Neural cell (in vitro differentiated cells): ENCODE results near the gene JMJD6. TPM values are rescaled to one million over a fixed set of nuclear protein-coding genes. Genes with fewer than 3 reads are reported as not detected.
"Not testable (repeated sequence)": the region's sequence is repeated elsewhere in the genome, so short reads cannot be mapped to it uniquely, and the experiment has no call there.

Source experiments
- H2AFZ ChIP-seq: fragments of 200-600, 300-800 bp; sonication (generic), shearing (Covaris generic); 2 replicates; pipeline ENCODE4 v1.6.0; 2014; ENCODE audit warnings: low read depth, mild to moderate bottlenecking, antibody characterized with exemption, low read length, moderate library complexity
- H3F3A ChIP-seq: fragments of 200-600 bp; shearing (Covaris generic); 2 replicates; pipeline ENCODE4 v1.6.1; 2016; ENCODE audit warnings: mild to moderate bottlenecking, moderate library complexity, mixed read lengths, antibody characterized with exemption, low read length; ENCODE audit not compliant: insufficient read depth, poor library complexity, severe bottlenecking
- H3K27ac ChIP-seq: fragments of 200-600, 300-800 bp; sonication (generic), shearing (Covaris generic); 2 replicates; pipeline ENCODE4 v1.5.1; 2014; ENCODE audit warnings: mild to moderate bottlenecking, low read length, moderate library complexity
- H3K27me3 ChIP-seq: fragments of 300-800, 200-600 bp; sonication (generic), shearing (Covaris generic); 2 replicates; pipeline ENCODE4 v1.6.0; 2014; ENCODE audit warnings: mild to moderate bottlenecking, low read depth, low read length, moderate library complexity; ENCODE audit not compliant: insufficient read depth
- H3K36me3 ChIP-seq: fragments of 300-800, 200-600 bp; sonication (generic), shearing (Covaris generic); 2 replicates; pipeline ENCODE4 v1.5.1; 2014; ENCODE audit warnings: mild to moderate bottlenecking, antibody characterized with exemption, low read length, moderate library complexity; ENCODE audit not compliant: insufficient read depth
- H3K4me2 ChIP-seq: fragments of 300-800, 200-600 bp; sonication (generic), shearing (Covaris generic); 2 replicates; pipeline ENCODE4 v1.6.0; 2014; ENCODE audit warnings: mild to moderate bottlenecking, low read length
- H3K4me3 ChIP-seq: fragments of 300-800, 200-600 bp; sonication (generic), shearing (Covaris generic); 2 replicates; pipeline ENCODE4 v1.5.1; 2014; ENCODE audit warnings: mild to moderate bottlenecking, low read length, moderate library complexity
- H3K79me2 ChIP-seq: fragments of 200-600 bp; shearing (Covaris generic); replicated peaks from 2 replicates; pipeline ENCODE4 v1.6.0; 2014; ENCODE audit warnings: mild to moderate bottlenecking, low read length, moderate library complexity; ENCODE audit not compliant: insufficient read depth
- H3K9ac ChIP-seq: fragments of 300-800, 200-600 bp; sonication (generic), shearing (Covaris generic); 2 replicates; pipeline ENCODE4 v1.6.1; 2016; ENCODE audit warnings: mild to moderate bottlenecking, low read length, mixed read lengths
- H3K9me2 ChIP-seq: fragments of 200-600 bp; shearing (Covaris generic); 2 replicates; pipeline ENCODE4 v1.6.1; 2016; ENCODE audit warnings: mild to moderate bottlenecking, low read length, mixed read lengths; ENCODE audit not compliant: insufficient read depth
- H3K9me3 ChIP-seq: fragments of 200-600, 300-800 bp; sonication (generic), shearing (Covaris generic); 2 replicates; pipeline ENCODE4 v1.6.1; 2016; ENCODE audit warnings: mild to moderate bottlenecking, mixed run types, low read length, moderate library complexity, mixed read lengths
- H4K20me1 ChIP-seq: fragments of 200-600 bp; shearing (Covaris generic); 2 replicates; pipeline ENCODE4 v1.6.1; 2016; ENCODE audit warnings: mild to moderate bottlenecking, mixed run types; ENCODE audit not compliant: insufficient read depth
- CTCF ChIP-seq: fragments of 450-650 bp; IDR thresholded peaks from 2 replicates; pipeline ENCODE4 v1.5.1; 2014; ENCODE audit warnings: antibody characterized with exemption, mild to moderate bottlenecking, moderate library complexity; ENCODE audit not compliant: poor library complexity, severe bottlenecking
- EZH2 ChIP-seq: fragments of 200-600, 300-800 bp; shearing (Covaris generic), sonication (generic); IDR thresholded peaks from 2 replicates; pipeline ENCODE4 v1.6.1; 2014; ENCODE audit warnings: antibody characterized with exemption, low read length, borderline replicate concordance, mild to moderate bottlenecking; ENCODE audit not compliant: insufficient read depth, poor library complexity, severe bottlenecking
- POLR2AphosphoS5 ChIP-seq: IDR thresholded peaks from 2 replicates; pipeline ENCODE4 v1.6.1; 2012
- RAD21 ChIP-seq: fragments of 450-650 bp; conservative IDR thresholded peaks from 2 replicates; pipeline ENCODE4 v1.6.1; 2014; ENCODE audit warnings: antibody characterized with exemption, mild to moderate bottlenecking, moderate library complexity
- REST ChIP-seq: IDR thresholded peaks from 2 replicates; pipeline ENCODE4 v1.6.1; 2012; ENCODE audit warnings: borderline replicate concordance
- SMC3 ChIP-seq: fragments of 450-650 bp; conservative IDR thresholded peaks from 2 replicates; pipeline ENCODE4 v1.6.1; 2014; ENCODE audit warnings: antibody characterized with exemption, mild to moderate bottlenecking, moderate library complexity; ENCODE audit not compliant: poor library complexity
- TAF1 ChIP-seq: IDR thresholded peaks from 2 replicates; pipeline ENCODE4 v1.6.1; 2012; ENCODE audit warnings: low read depth
- polyA plus RNA-seq: library from polyadenylated mRNA; depleted of rRNA; stranded (reverse); fragments of >200 nt; gene quantifications from 2 replicates; pipeline ENCODE4 v1.2.3, GENCODE V29; 2014

The JMJD6 gene
- polyA plus RNA-seq, 1 donor from 2014 or later: 21.7 TPM

DNA sequence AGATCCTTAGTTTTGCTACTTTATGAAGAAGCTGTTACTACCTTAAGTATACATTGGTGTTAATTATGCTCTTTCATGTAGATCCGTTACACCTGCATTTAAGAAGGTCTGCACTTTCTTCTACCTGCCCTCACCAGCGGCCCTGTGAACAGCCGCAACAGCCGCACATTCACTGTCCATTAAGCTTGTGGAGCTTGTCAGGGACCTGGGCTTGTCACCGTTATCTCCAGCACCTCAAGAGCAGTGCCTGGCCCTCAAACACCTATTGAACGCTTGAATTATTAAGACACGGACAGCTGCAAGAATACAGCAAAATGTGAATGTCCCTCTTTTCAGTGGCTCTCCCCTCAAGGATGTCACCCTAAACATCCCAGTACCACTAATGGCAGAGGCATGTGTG, 12.6 kb downstream of the JMJD6 start:
- H3K36me3 ChIP-seq: peaks cover 4% of the 10 kb centered on the region
- H2AFZ ChIP-seq: no peak overlapping the region
- no peaks in the 10 kb centered on the region for H3F3A ChIP-seq
- H3K4me2 ChIP-seq: no peak overlapping the region
- no peaks in the 10 kb centered on the region for H3K79me2 ChIP-seq
- H3K27ac ChIP-seq: no peak overlapping the region
- TF ChIP-seq TAF1 (no peak), SMC3 (no peak), REST (no peak), EZH2 (no peak), CTCF (no peak)
- H3K4me3 ChIP-seq: no peak overlapping the region
- H3K9me3 ChIP-seq: no peaks in the 10 kb centered on the region
- H3K9me2 ChIP-seq: no peaks in the 10 kb centered on the region
- H3K27me3 ChIP-seq: no peaks in the 10 kb centered on the region
- no peaks in the 10 kb centered on the region for H4K20me1 ChIP-seq
- H3K9ac ChIP-seq: no peak overlapping the region

DNA sequence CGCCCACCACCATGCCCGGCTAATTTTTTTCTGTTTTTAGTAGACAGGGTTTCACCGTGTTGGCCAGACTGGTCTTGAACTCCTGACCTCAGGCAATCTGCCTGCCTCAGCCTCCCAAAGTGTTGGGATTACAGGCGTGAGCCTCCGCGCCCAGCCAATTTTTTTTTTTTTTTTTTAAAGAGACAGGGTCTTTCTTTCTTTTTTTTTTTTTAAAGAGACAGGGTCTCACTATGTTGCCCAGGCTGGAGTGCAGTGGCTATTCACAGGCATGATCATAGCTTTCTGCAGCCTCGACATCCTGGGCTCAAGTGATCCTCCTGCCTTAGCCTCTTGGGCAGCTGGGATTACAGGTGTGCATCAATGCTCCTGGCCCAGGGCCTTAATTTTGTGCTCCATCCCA, 14.1 kb downstream of the JMJD6 start:
- H4K20me1 ChIP-seq, H3K4me2 ChIP-seq, H3K27me3 ChIP-seq, H3K36me3 ChIP-seq, H2AFZ ChIP-seq, H3K9me3 ChIP-seq, H3F3A ChIP-seq, H3K4me3 ChIP-seq, H3K27ac ChIP-seq, H3K79me2 ChIP-seq, H3K9me2 ChIP-seq, H3K9ac ChIP-seq: not testable (repeated sequence)

DNA sequence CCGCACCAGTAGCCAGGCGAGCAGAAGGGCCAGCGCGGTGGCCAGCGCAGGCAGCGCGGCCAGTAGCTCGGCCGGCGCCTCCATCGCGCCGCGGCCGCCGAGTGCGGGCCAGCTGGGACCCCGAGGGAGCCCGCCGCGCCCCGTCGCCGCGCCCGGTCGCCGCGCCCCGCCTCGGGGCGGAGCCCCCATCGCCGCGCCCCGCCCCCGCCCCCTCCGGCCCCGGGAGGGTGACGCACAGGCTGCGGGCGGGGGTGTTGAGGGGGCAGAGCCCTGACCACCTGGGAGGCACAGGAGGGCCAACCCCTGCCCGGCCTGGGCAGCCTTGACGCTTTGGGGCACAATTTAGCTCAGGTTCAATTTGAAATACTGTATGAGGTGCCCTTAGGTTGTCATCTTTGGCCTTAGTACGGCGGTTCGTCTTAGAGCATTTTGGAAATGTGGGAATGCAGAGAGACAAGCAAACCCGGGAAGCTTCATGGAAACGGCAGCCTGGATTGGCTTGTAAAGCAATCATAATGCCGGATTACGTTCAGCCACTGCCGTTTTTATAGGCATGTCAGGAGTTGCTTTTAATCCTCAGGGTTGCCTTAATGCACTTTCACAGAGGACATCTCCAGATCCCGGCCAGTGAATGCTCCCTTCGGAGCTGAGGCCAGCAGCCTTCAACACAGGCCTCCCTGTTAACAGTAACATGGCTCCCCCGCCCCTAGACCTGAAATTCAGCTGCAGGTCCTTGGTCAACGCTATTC, 15.4 kb downstream of the JMJD6 start, which contains the start of gene MXRA7:
MXRA7 (minus strand) TSS at position 103 of the 749 bp plus-strand sequence; CDS start at position 84, 19 bp downstream.
- H3K9ac ChIP-seq: peak within 1 kb of the TSS; percentile 73
- H3F3A ChIP-seq: no peaks in the 10 kb centered on the region
- H3K9me2 ChIP-seq: no peaks in the 10 kb centered on the region
- H3K9me3 ChIP-seq: no peaks in the 10 kb centered on the region
- H2AFZ ChIP-seq: peak within 1 kb of the TSS; percentile 30
- peak within 1 kb of the TSS; percentile 87 for H3K4me2 ChIP-seq
- H3K36me3 ChIP-seq: peaks cover 4% of the 10 kb centered on the region
- H3K27ac ChIP-seq: peak within 1 kb of the TSS; percentile 63
- H4K20me1 ChIP-seq: no peaks in the 10 kb centered on the region
- H3K27me3 ChIP-seq: no peaks in the 10 kb centered on the region
- TF ChIP-seq RAD21: no peak
- TF ChIP-seq POLR2AphosphoS5: peak; percentile 43
- peaks cover 6% of the 10 kb centered on the region for H3K79me2 ChIP-seq
- peak within 1 kb of the TSS; percentile 79 for H3K4me3 ChIP-seq
